ENCODE measurements around the gene MAML2. TPM values are rescaled to one million over a fixed set of nuclear protein-coding genes. Genes with fewer than 3 reads are reported as not detected.

The MAML2 gene
- total and polyA plus RNA-seq, 2 experiments from 2014 or later: 2.0 to 7.1 TPM

DNA sequence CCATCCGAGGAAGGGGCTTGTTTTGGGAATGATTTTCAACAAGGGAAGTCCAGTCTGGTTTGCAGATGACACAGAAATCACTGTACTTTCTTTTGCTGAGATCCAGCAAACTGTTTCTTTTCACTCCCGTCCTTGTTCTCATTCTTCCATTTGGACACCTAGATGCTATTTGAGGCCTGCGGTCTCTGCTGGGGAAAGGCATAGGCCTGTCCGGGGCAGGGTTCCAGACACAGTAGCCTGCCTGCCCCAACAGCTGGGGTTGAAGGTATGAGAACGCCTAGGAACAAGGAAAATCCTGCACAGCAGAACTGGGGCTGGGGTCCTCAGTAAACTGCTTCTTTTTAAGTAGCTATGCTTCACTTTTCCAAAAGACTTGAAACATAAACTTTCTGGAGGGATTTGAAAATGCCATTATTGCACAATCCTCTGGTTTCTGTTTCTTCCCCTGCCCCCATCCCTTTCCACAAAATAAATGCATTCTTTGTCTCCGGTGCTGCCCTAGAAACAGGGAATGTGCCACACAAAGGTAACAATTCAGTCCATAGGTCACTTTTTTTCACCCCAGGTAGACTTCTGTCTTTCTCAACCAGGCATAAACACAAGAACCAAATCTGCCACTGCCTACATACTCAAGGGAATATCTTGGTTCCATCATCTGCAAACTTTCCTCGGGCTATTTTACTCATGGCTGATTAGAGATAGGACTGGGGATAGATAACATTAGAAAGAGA lies 244.3 kb downstream of the MAML2 start (continued):
- TF ChIP-seq, protein P1, sequence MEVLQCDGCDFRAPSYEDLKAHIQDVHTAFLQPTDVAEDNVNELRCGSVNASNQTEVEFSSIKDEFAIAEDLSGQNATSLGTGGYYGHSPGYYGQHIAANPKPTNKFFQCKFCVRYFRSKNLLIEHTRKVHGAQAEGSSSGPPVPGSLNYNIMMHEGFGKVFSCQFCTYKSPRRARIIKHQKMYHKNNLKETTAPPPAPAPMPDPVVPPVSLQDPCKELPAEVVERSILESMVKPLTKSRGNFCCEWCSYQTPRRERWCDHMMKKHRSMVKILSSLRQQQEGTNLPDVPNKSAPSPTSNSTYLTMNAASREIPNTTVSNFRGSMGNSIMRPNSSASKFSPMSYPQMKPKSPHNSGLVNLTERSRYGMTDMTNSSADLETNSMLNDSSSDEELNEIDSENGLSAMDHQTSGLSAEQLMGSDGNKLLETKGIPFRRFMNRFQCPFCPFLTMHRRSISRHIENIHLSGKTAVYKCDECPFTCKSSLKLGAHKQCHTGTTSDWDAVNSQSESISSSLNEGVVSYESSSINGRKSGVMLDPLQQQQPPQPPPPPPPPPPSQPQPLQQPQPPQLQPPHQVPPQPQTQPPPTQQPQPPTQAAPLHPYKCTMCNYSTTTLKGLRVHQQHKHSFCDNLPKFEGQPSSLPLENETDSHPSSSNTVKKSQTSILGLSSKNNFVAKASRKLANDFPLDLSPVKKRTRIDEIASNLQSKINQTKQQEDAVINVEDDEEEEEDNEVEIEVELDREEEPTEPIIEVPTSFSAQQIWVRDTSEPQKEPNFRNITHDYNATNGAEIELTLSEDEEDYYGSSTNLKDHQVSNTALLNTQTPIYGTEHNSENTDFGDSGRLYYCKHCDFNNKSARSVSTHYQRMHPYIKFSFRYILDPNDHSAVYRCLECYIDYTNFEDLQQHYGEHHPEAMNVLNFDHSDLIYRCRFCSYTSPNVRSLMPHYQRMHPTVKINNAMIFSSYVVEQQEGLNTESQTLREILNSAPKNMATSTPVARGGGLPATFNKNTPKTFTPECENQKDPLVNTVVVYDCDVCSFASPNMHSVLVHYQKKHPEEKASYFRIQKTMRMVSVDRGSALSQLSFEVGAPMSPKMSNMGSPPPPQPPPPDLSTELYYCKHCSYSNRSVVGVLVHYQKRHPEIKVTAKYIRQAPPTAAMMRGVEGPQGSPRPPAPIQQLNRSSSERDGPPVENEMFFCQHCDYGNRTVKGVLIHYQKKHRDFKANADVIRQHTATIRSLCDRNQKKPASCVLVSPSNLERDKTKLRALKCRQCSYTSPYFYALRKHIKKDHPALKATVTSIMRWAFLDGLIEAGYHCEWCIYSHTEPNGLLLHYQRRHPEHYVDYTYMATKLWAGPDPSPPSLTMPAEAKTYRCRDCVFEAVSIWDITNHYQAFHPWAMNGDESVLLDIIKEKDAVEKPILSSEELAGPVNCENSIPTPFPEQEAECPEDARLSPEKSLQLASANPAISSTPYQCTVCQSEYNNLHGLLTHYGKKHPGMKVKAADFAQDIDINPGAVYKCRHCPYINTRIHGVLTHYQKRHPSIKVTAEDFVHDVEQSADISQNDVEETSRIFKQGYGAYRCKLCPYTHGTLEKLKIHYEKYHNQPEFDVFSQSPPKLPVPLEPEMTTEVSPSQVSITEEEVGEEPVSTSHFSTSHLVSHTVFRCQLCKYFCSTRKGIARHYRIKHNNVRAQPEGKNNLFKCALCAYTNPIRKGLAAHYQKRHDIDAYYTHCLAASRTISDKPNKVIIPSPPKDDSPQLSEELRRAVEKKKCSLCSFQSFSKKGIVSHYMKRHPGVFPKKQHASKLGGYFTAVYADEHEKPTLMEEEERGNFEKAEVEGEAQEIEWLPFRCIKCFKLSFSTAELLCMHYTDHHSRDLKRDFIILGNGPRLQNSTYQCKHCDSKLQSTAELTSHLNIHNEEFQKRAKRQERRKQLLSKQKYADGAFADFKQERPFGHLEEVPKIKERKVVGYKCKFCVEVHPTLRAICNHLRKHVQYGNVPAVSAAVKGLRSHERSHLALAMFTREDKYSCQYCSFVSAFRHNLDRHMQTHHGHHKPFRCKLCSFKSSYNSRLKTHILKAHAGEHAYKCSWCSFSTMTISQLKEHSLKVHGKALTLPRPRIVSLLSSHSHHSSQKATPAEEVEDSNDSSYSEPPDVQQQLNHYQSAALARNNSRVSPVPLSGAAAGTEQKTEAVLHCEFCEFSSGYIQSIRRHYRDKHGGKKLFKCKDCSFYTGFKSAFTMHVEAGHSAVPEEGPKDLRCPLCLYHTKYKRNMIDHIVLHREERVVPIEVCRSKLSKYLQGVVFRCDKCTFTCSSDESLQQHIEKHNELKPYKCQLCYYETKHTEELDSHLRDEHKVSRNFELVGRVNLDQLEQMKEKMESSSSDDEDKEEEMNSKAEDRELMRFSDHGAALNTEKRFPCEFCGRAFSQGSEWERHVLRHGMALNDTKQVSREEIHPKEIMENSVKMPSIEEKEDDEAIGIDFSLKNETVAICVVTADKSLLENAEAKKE (CRISPR knock-in tag; IDR thresholded peaks at IDR 0.05): no peak
- TF ChIP-seq, protein P2, sequence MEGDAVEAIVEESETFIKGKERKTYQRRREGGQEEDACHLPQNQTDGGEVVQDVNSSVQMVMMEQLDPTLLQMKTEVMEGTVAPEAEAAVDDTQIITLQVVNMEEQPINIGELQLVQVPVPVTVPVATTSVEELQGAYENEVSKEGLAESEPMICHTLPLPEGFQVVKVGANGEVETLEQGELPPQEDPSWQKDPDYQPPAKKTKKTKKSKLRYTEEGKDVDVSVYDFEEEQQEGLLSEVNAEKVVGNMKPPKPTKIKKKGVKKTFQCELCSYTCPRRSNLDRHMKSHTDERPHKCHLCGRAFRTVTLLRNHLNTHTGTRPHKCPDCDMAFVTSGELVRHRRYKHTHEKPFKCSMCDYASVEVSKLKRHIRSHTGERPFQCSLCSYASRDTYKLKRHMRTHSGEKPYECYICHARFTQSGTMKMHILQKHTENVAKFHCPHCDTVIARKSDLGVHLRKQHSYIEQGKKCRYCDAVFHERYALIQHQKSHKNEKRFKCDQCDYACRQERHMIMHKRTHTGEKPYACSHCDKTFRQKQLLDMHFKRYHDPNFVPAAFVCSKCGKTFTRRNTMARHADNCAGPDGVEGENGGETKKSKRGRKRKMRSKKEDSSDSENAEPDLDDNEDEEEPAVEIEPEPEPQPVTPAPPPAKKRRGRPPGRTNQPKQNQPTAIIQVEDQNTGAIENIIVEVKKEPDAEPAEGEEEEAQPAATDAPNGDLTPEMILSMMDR (conservative IDR thresholded peaks at IDR 0.05; ENCODE audit: low read depth in 2 of 2): no peak

DNA sequence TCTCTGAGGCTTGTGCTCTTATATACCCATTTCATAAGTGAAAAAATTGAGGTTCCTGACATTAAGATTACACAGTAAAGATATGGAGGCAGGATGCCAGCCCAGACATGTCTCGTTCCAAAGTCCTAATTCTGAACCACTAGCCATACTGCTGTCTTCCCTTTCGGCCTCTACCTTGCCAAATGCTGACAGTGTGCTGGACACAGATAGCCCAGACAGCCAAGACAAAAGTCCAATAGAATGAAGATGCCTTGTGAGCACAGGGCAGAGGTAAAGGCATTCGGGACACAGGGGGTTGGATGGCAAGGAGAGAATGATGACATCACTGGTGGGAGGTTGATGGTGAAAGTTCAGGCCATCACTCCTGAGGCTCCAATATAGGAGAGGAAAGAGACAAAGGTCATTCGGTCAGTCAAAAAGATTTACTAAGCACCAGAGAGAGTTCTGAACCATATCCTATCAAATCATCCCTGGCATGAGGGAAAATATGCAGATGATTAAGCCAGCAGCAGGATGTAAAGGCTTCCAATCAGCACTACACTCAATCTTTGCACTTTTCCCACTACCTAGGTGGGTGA lies 245.1 kb downstream of the MAML2 start:
- H3K4me3 Mint-ChIP-seq: no peak overlapping the region
- Histone ChIP-seq H3K36me3 (ENCODE audit: insufficient read depth) (no peaks in the 10 kb centered on the region), H3K4me2 (no peak overlapping the region), H3K4me1 (ENCODE audit: insufficient read depth) (peaks cover 15% of the 10 kb centered on the region; the same call in 1 of the 2 replicates), H3K27ac (ENCODE audit: low read depth) (no peak overlapping the region), H2AFZ (no peak overlapping the region), H3F3A (replicated peaks; ENCODE audit: low read depth) (no peaks in the 10 kb centered on the region), H3K9me2 (ENCODE audit: insufficient read depth) (peaks cover 7% of the 10 kb centered on the region; the same call in 1 of the 2 replicates), H3K4me3 (no peak overlapping the region), H3K79me2 (replicated peaks; ENCODE audit: insufficient read depth) (no peaks in the 10 kb centered on the region), H4K20me1 (replicated peaks; ENCODE audit: insufficient read depth) (no peaks in the 10 kb centered on the region), H3K27me3 (ENCODE audit: insufficient read depth) (no peaks in the 10 kb centered on the region)
- H3K4me1 Mint-ChIP-seq: peaks cover 26% of the 10 kb centered on the region
- no peak overlapping the region; the same call in 1 of the 2 replicates for H3K27ac Mint-ChIP-seq
- ATAC-seq (no peak), DNase-seq (ENCODE audit: low spot score) (no peak)
- no peaks in the 10 kb centered on the region for H3K27me3 Mint-ChIP-seq (ENCODE audit: insufficient read depth, low read depth, poor library complexity)
- no peaks in the 10 kb centered on the region for H3K9me3 Mint-ChIP-seq
- no peaks in the 10 kb centered on the region for H3K36me3 Mint-ChIP-seq (ENCODE audit: low read depth)
- TF ChIP-seq ZNF114 (CRISPR knock-in tag; IDR thresholded peaks at IDR 0.05): no peak
- TF ChIP-seq, protein P3, sequence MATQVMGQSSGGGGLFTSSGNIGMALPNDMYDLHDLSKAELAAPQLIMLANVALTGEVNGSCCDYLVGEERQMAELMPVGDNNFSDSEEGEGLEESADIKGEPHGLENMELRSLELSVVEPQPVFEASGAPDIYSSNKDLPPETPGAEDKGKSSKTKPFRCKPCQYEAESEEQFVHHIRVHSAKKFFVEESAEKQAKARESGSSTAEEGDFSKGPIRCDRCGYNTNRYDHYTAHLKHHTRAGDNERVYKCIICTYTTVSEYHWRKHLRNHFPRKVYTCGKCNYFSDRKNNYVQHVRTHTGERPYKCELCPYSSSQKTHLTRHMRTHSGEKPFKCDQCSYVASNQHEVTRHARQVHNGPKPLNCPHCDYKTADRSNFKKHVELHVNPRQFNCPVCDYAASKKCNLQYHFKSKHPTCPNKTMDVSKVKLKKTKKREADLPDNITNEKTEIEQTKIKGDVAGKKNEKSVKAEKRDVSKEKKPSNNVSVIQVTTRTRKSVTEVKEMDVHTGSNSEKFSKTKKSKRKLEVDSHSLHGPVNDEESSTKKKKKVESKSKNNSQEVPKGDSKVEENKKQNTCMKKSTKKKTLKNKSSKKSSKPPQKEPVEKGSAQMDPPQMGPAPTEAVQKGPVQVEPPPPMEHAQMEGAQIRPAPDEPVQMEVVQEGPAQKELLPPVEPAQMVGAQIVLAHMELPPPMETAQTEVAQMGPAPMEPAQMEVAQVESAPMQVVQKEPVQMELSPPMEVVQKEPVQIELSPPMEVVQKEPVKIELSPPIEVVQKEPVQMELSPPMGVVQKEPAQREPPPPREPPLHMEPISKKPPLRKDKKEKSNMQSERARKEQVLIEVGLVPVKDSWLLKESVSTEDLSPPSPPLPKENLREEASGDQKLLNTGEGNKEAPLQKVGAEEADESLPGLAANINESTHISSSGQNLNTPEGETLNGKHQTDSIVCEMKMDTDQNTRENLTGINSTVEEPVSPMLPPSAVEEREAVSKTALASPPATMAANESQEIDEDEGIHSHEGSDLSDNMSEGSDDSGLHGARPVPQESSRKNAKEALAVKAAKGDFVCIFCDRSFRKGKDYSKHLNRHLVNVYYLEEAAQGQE (IDR thresholded peaks at IDR 0.05; ENCODE audit: unreplicated experiment): no peak
- no peak for TF ChIP-seq EZH2phosphoT487 (IDR thresholded peaks at IDR 0.05; ENCODE audit: unreplicated experiment)
- TF ChIP-seq, protein P4, sequence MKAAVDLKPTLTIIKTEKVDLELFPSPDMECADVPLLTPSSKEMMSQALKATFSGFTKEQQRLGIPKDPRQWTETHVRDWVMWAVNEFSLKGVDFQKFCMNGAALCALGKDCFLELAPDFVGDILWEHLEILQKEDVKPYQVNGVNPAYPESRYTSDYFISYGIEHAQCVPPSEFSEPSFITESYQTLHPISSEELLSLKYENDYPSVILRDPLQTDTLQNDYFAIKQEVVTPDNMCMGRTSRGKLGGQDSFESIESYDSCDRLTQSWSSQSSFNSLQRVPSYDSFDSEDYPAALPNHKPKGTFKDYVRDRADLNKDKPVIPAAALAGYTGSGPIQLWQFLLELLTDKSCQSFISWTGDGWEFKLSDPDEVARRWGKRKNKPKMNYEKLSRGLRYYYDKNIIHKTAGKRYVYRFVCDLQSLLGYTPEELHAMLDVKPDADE (IDR thresholded peaks at IDR 0.05): no peak
- no peak for TF ChIP-seq POLR2AphosphoS5 (IDR thresholded peaks at IDR 0.05; ENCODE audit: low read depth)
- no peak for TF ChIP-seq NANOG (IDR thresholded peaks at IDR 0.05; ENCODE audit: borderline replicate concordance)
- TF ChIP-seq JUNB (IDR thresholded peaks at IDR 0.05; ENCODE audit: unreplicated experiment): no peak
- no peak for TF ChIP-seq CREB1 (CRISPR knock-in tag; IDR thresholded peaks at IDR 0.05; ENCODE audit: low read depth)

All from GM23338 (cell line).